ENCODE data around the gene PDZD2. TPM values are rescaled to one million over a fixed set of nuclear protein-coding genes. Genes with fewer than 3 reads are reported as not detected.

Gene PDZD2
- total RNA-seq, 4 donors from 2014 or later = 2.8 to 5.3 (median 4.0) TPM

GRCh38 chr5:32145378-32145777, 506.4 kb downstream of the PDZD2 start:
- TF ChIP-seq POLR2A (IDR thresholded peaks at IDR 0.05) = no peak
- TF ChIP-seq, protein P1, sequence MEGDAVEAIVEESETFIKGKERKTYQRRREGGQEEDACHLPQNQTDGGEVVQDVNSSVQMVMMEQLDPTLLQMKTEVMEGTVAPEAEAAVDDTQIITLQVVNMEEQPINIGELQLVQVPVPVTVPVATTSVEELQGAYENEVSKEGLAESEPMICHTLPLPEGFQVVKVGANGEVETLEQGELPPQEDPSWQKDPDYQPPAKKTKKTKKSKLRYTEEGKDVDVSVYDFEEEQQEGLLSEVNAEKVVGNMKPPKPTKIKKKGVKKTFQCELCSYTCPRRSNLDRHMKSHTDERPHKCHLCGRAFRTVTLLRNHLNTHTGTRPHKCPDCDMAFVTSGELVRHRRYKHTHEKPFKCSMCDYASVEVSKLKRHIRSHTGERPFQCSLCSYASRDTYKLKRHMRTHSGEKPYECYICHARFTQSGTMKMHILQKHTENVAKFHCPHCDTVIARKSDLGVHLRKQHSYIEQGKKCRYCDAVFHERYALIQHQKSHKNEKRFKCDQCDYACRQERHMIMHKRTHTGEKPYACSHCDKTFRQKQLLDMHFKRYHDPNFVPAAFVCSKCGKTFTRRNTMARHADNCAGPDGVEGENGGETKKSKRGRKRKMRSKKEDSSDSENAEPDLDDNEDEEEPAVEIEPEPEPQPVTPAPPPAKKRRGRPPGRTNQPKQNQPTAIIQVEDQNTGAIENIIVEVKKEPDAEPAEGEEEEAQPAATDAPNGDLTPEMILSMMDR (IDR thresholded peaks at IDR 0.05 in 4 of 5, conservative IDR thresholded peaks at IDR 0.05 in 1 of 5) = no peak
- Histone ChIP-seq H3K4me3 (no peak overlapping the region), H3K27ac (peak overlapping the region in 2 of 4 donors; percentile 51 to 67), H3K9me3 (no peaks in the 10 kb centered on the region), H3K36me3 (no peaks in the 10 kb centered on the region), H3K4me1 (peaks cover 50 to 53% of the 10 kb centered on the region in 2 donors), H3K27me3 (no peaks in the 10 kb centered on the region)
- no peak for DNase-seq
- in situ Hi-C loops (cut with MboI; ENCODE audit: low sequenced_read_pairs in 4 of 4) = no loop called here
- intact Hi-C loops (cut with DNase I; ENCODE audit: low total_unique reads) = no loop called here
- ATAC-seq = peak in 1 of 2 donors; percentile 30

GRCh38 chr5:32147236-32147635, 508.3 kb downstream of the PDZD2 start:
- Histone ChIP-seq H3K27ac (peak overlapping the region in 1 of 4 donors; percentile 20), H3K36me3 (no peaks in the 10 kb centered on the region), H3K4me1 (peaks cover 62 to 67% of the 10 kb centered on the region in 2 donors), H3K27me3 (no peaks in the 10 kb centered on the region), H3K4me3 (no peak overlapping the region), H3K9me3 (no peaks in the 10 kb centered on the region)
- in situ Hi-C loops (cut with MboI; ENCODE audit: low sequenced_read_pairs in 4 of 4) (no loop called here), intact Hi-C loops (cut with DNase I; ENCODE audit: low total_unique reads) (no loop called here)
- ATAC-seq = peak; percentile 40 to 72
- no peak for DNase-seq
- TF ChIP-seq, protein P1 (IDR thresholded peaks at IDR 0.05 in 4 of 5, conservative IDR thresholded peaks at IDR 0.05 in 1 of 5) = no peak
- TF ChIP-seq POLR2A (IDR thresholded peaks at IDR 0.05) = no peak

DNA sequence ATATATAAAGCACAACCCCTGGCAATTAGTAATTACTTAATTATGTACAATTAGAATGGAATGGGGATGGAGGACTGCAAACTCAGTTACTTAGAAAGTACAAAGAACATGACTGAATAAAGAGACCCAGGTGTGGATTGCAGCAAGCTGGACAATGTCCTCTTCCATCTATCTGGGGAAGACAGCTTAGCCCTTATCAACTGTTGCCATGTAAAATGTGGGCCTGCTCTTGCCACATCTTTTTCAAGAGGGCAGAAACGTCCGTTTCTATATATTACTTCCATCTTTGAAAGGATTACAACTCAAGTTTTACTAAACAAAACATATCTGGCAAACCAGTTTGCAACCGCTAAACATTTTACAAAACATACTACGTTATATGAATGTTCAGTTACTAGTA, 509.0 kb downstream of the PDZD2 start:
- Histone ChIP-seq H3K27ac (peak overlapping the region in 1 of 4 donors; percentile 20), H3K9me3 (no peaks in the 10 kb centered on the region), H3K27me3 (no peaks in the 10 kb centered on the region), H3K4me1 (peaks cover 67 to 70% of the 10 kb centered on the region in 2 donors), H3K36me3 (no peaks in the 10 kb centered on the region), H3K4me3 (no peak overlapping the region)
- in situ Hi-C loops (cut with MboI; ENCODE audit: low sequenced_read_pairs in 4 of 4) = no loop called here
- DNase-seq (no peak), ATAC-seq (no peak)
- TF ChIP-seq, protein P1 (IDR thresholded peaks at IDR 0.05 in 4 of 5, conservative IDR thresholded peaks at IDR 0.05 in 1 of 5) = no peak
- no peak for TF ChIP-seq POLR2A (IDR thresholded peaks at IDR 0.05)
- intact Hi-C loops (cut with DNase I; ENCODE audit: low total_unique reads) = no loop called here

GRCh38 chr5:32150366-32150765, 511.4 kb downstream of the PDZD2 start:
- in situ Hi-C loops (cut with MboI; ENCODE audit: low sequenced_read_pairs in 4 of 4) = loop anchor here in 1 of 4 donors (25.0 kb wide), 1 partner anchor 437 kb away; the partner anchor contains the start of gene SUB1
- peaks cover 71 to 72% of the 10 kb centered on the region in 2 donors for H3K4me1 ChIP-seq

More at GRCh38 chr5:32150366-32150765, 511.4 kb downstream of the PDZD2 start:
- TF ChIP-seq POLR2A (IDR thresholded peaks at IDR 0.05) = no peak
- TF ChIP-seq, protein P1 (IDR thresholded peaks at IDR 0.05 in 4 of 5, conservative IDR thresholded peaks at IDR 0.05 in 1 of 5) = no peak
- H3K27ac ChIP-seq = peak overlapping the region in 2 of 4 donors; percentile 47 to 58
- ATAC-seq (no peak), DNase-seq (no peak)
- H3K9me3 ChIP-seq = no peaks in the 10 kb centered on the region
- intact Hi-C loops (cut with DNase I; ENCODE audit: low total_unique reads) = no loop called here
- H3K4me3 ChIP-seq = no peak overlapping the region
- H3K36me3 ChIP-seq = no peaks in the 10 kb centered on the region
- no peaks in the 10 kb centered on the region for H3K27me3 ChIP-seq

All from gastrocnemius medialis (tissue), 4 donors.